Activated T-cell treated with anti-CD3 and anti-CD28 coated beads, Interleukin-2, amount 50 U/mL, for 72 hours (primary cell): ENCODE measurements around the gene F2RL1. TPM values are rescaled to one million over a fixed set of nuclear protein-coding genes. Genes with fewer than 3 reads are reported as not detected.

Experiments
- ATAC-seq, 2 donors: fragments of 150-1000 bp; cut with Tn5 transposase; replicated peaks in 1 of 2; 2 replicates each; pipeline ENCODE4 v1.10.0; 2021; ENCODE audit warnings: moderate library complexity in 2 of 2, mild to moderate bottlenecking in 1 of 2
- DNase-seq, 2 donors: peaks; one replicate each; pipeline ENCODE4 v3.0.0; 2021 to 2022; ENCODE audit warnings: mixed read lengths in 1 of 2
- H3K27ac Mint-ChIP-seq: one replicate; pipeline ENCODE4 v1.8.0; 2022; ENCODE audit warnings: mild to moderate bottlenecking, moderate library complexity, mixed read lengths
- H3K27me3 Mint-ChIP-seq: one replicate; pipeline ENCODE4 v1.8.0; 2022; ENCODE audit warnings: low read depth, mixed read lengths
- H3K36me3 Mint-ChIP-seq, 2 donors: one replicate each; pipeline ENCODE4 v1.8.0; 2022; ENCODE audit warnings: mixed read lengths in 2 of 2, mild to moderate bottlenecking in 1 of 2; ENCODE audit not compliant: insufficient read depth in 2 of 2
- H3K4me1 Mint-ChIP-seq: one replicate; pipeline ENCODE4 v1.8.0; 2022; ENCODE audit warnings: low read depth, mixed read lengths
- H3K4me3 Mint-ChIP-seq, 2 donors: one replicate each; pipeline ENCODE4 v1.8.0; 2022; ENCODE audit warnings: mild to moderate bottlenecking in 2 of 2, mixed read lengths in 2 of 2, moderate library complexity in 2 of 2
- H3K9me3 Mint-ChIP-seq, 2 donors: one replicate each; pipeline ENCODE4 v1.8.0; 2022; ENCODE audit warnings: mixed read lengths in 2 of 2
- total RNA-seq, 2 donors: library from RNA; stranded (reverse); gene quantifications; one replicate each; pipeline ENCODE4 v1.2.3, GENCODE V29; 2022

The F2RL1 gene
- total RNA-seq, 2 donors from 2014 or later, result 1.6 to 1.7 TPM

- Mint-ChIP-seq H3K4me1 (peaks cover 4% of the 10 kb centered on the region), H3K9me3 (no peaks in the 10 kb centered on the region), H3K36me3 (no peaks in the 10 kb centered on the region), H3K27ac (no peak overlapping the region), H3K4me3 (no peak overlapping the region), H3K27me3 (no peaks in the 10 kb centered on the region)
- DNase-seq (no peak), ATAC-seq (no peak)
Observed at GRCh38 chr5:76861612-76862011, 42.8 kb downstream of the F2RL1 start.

- H3K4me3 Mint-ChIP-seq, result no peak overlapping the region
- no peaks in the 10 kb centered on the region for H3K4me1 Mint-ChIP-seq
- no peaks in the 10 kb centered on the region for H3K36me3 Mint-ChIP-seq
- H3K9me3 Mint-ChIP-seq, result no peaks in the 10 kb centered on the region
- DNase-seq, result no peak
- no peak overlapping the region for H3K27ac Mint-ChIP-seq
- ATAC-seq, result no peak
- no peaks in the 10 kb centered on the region for H3K27me3 Mint-ChIP-seq
Observed at GRCh38 chr5:76863001-76863400, 44.2 kb downstream of the F2RL1 start.

GRCh38 chr5:76866503-76866902 is 47.7 kb downstream of the F2RL1 start:
- no peaks in the 10 kb centered on the region for H3K36me3 Mint-ChIP-seq
- H3K9me3 Mint-ChIP-seq, result no peaks in the 10 kb centered on the region
- H3K4me1 Mint-ChIP-seq, result no peaks in the 10 kb centered on the region
- DNase-seq (no peak), ATAC-seq (no peak)
- H3K27ac Mint-ChIP-seq, result no peak overlapping the region
- H3K27me3 Mint-ChIP-seq, result no peaks in the 10 kb centered on the region
- no peak overlapping the region for H3K4me3 Mint-ChIP-seq

- Mint-ChIP-seq H3K36me3 (no peaks in the 10 kb centered on the region), H3K27me3 (no peaks in the 10 kb centered on the region), H3K4me3 (no peak overlapping the region), H3K27ac (no peak overlapping the region), H3K4me1 (no peaks in the 10 kb centered on the region), H3K9me3 (no peaks in the 10 kb centered on the region)
- ATAC-seq (no peak), DNase-seq (no peak)
Observed at GRCh38 chr5:76867038-76867437, 48.2 kb downstream of the F2RL1 start.

- DNase-seq (peak; percentile 63 to 70), ATAC-seq (peak; percentile 75)
- Mint-ChIP-seq H3K4me3 (no peak overlapping the region), H3K4me1 (no peaks in the 10 kb centered on the region), H3K27me3 (no peaks in the 10 kb centered on the region), H3K9me3 (no peaks in the 10 kb centered on the region), H3K27ac (no peak overlapping the region), H3K36me3 (no peaks in the 10 kb centered on the region)
Observed at GRCh38 chr5:76867827-76868693, 49.2 kb downstream of the F2RL1 start.

GRCh38 chr5:76870046-76870445 is 51.2 kb downstream of the F2RL1 start:
- ATAC-seq (no peak), DNase-seq (no peak)
- no peak overlapping the region for H3K4me3 Mint-ChIP-seq
- no peaks in the 10 kb centered on the region for H3K9me3 Mint-ChIP-seq
- H3K27ac Mint-ChIP-seq, result no peak overlapping the region
- H3K4me1 Mint-ChIP-seq, result no peaks in the 10 kb centered on the region
- H3K27me3 Mint-ChIP-seq, result no peaks in the 10 kb centered on the region
- no peaks in the 10 kb centered on the region for H3K36me3 Mint-ChIP-seq

- H3K36me3 Mint-ChIP-seq, result no peaks in the 10 kb centered on the region
- no peak overlapping the region for H3K4me3 Mint-ChIP-seq
- no peak overlapping the region for H3K27ac Mint-ChIP-seq
- H3K9me3 Mint-ChIP-seq, result no peaks in the 10 kb centered on the region
- ATAC-seq (no peak), DNase-seq (no peak)
- H3K27me3 Mint-ChIP-seq, result no peaks in the 10 kb centered on the region
- H3K4me1 Mint-ChIP-seq, result no peaks in the 10 kb centered on the region
Observed at GRCh38 chr5:76874088-76874581, 55.3 kb downstream of the F2RL1 start.

Other genes with a start within 250 kb of the F2RL1 start
- not detected for gene F2RL2, start 195.6 kb upstream of the F2RL1 start, total RNA-seq
- gene F2R, start 102.9 kb upstream of the F2RL1 start, total RNA-seq, result 10 to 100 TPM in 1 of 2 donors, 1 to 10 TPM in 1; 4.5 to 10.6 TPM
- gene S100Z, start 31.0 kb downstream of the F2RL1 start, total RNA-seq, result 1 to 10 TPM; 1.7 to 1.9 TPM
- under 1 TPM; 0.26 to 0.67 TPM for gene CRHBP, start 134.0 kb downstream of the F2RL1 start, total RNA-seq
- gene AGGF1, start 211.4 kb downstream of the F2RL1 start, total RNA-seq, result 10 to 100 TPM; 19.1 to 22.8 TPM